GM21447 (cell line): Measurements from ENCODE around the gene ZC3H15.
"Not testable (repeated sequence)": the region's sequence is repeated elsewhere in the genome, so short reads cannot be mapped to it uniquely, and the experiment has no call there.

ENCODE experiments used
- ATAC-seq: cut with Tn5 transposase; IDR thresholded peaks from one replicate; pipeline ENCODE4 v1.9.1; 2021; ENCODE audit not compliant: unreplicated experiment

The ZC3H15 gene

DNA sequence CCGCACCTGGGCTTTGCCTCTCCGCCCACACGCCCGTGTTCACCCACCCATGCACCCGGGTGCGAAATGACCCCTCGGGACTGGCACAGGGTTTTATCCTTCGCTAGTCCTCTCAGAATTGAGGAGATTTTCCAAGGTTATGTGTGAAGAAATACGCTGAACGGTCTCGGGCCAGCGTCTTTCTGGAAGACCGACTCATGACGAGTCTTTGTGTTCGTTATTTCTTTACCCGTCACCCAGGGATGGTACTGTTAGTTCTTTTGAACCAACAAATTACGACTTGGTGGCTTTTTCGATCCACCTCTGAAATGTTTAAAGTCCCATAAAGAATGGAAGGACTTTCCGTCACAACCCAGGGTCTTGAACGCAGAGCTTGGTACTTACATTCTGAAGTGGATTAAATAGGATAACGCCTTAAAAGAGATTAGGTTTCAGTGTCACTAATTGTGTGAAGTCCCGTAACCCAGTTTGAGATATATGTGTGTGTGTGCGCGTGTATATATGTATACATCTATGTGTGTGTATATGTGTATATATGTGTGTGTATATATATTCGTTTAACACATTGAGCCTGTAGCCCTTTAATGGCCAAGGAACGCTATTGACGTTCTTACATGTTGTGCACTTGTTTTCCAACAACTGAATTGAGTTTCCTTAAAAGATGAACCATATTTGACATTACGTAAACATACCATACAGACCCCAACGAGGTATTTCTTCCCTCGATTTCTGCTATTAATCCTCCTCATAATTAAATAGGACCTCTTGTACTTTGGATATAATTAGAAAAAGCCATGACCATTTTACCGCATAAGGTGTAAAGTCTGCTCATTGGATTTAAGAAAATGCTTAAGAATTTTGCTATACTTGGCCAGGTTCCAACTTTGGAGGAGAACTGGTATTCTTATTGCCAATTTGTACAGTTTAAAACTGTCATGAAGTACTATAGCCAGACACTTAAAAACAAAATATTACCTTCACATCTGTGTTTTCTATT lies 889 bp downstream of the ZC3H15 start:
- no peak for ATAC-seq

GRCh38 chr2:186493564-186494085 lies 7.6 kb downstream of the ZC3H15 start:
- ATAC-seq: no peak

GRCh38 chr2:186496401-186496800 lies 10.3 kb downstream of the ZC3H15 start:
- ATAC-seq: no peak

GRCh38 chr2:186497928-186498327 lies 11.9 kb downstream of the ZC3H15 start:
- no peak for ATAC-seq

GRCh38 chr2:186498834-186499233 lies 12.8 kb downstream of the ZC3H15 start:
- ATAC-seq: no peak

GRCh38 chr2:186503827-186504606 lies 18.0 kb downstream of the ZC3H15 start:
- no peak for ATAC-seq

DNA sequence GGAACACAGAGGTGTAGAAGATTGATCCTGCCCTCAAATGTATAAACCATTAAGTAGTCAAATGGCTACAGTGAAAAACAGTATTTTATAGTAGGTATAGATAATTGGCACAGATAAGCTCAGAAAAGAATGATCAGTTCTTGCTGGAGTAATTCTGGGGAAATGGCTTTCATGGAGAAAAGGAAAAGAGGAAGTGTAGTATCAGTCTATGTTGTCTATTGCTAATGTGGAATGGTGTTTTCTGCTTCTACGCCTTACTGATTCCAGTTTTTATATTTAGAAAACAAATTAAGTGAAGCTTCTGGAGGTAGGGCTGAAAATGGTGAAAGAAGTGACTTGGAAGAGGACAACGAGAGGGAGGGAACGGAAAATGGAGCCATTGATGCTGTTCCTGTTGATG lies 22.2 kb downstream of the ZC3H15 start:
- ATAC-seq: no peak

DNA sequence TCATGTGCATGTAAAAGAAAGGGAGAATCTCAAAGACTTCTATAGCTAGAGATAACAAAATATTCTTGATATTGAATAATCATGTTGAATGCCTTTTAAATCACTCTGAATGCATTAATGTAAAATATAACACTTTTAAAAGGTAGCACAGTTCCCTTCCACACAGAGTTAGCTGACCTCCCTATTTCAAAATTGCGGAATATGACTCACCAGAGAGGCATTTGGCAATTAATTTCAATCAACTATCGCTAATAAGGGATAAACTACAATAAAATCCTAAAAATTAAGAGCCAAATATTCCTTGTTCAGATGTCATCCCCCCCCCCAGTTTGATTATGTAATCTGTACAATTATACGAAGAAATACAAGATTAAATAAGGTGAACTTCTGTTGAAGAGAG lies 29.3 kb downstream of the ZC3H15 start:
- ATAC-seq: no peak

GRCh38 chr2:186516396-186516795 lies 30.3 kb downstream of the ZC3H15 start:
- no peak for ATAC-seq

- ATAC-seq: no peak
Observed at GRCh38 chr2:186517090-186517489, 31.0 kb downstream of the ZC3H15 start.

DNA sequence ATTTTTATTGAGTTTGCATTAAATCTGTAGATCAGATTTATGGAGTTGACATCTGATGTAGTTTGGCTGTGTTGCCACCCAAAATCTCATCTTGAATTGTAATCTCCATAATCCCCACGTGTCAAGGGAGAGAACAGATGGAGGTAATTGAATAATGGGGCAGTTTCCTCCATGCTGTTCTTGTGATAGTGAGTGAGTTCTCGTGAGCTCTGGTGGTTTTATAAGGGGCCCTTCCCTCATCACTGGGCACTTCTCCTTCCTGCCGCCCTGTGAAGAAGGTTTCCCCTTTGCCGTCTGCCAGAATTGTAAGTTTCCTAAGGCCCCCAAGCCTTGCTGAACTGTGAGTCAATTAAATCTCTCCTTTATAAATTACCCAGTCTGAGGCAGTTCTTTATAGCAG lies 32.2 kb downstream of the ZC3H15 start:
- no peak for ATAC-seq

DNA sequence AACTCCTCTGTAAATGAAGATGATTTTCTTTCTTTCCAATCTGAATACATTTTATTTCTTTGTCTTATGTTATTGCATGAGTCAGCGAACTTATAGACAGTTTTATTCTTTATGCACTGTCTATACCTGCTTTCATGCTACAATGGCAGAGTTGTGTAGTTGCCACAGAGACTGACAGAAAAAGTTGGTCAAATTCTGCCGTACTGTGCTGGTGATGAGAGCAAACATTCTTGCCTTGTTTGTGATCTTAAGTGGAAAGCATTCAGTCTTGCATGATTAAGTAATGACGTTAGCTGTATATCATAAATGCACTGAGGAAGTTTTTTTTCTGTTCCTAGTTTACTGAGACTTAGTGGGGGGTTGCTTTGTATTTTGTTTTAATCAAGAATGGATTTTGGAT lies 32.9 kb downstream of the ZC3H15 start:
- ATAC-seq: no peak

- not testable (repeated sequence) for ATAC-seq
Observed at GRCh38 chr2:186521570-186522153, 35.6 kb downstream of the ZC3H15 start.

- no peak for ATAC-seq
Observed at GRCh38 chr2:186522450-186522849, 36.4 kb downstream of the ZC3H15 start.

DNA sequence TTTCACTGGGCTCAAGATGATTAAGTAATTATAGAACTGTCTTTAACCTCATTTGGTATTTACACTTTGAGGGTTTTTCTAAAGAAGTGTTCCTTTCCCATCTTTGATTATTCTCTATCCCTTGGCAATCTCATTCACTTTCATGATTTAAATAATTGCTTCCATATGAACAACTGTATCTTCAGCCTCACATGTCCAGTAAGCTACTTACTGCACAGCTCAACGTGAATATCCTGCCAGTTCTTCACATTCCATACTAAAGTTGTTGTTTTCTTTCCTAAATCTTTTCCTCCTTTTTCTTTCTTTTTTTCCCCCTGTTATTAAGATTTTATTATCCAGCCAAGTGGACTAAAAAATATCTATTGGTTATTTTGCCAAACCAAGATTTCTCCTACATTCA lies 37.7 kb downstream of the ZC3H15 start:
- no peak for ATAC-seq

GRCh38 chr2:186526281-186526680 lies 40.2 kb downstream of the ZC3H15 start:
- ATAC-seq: no peak

DNA sequence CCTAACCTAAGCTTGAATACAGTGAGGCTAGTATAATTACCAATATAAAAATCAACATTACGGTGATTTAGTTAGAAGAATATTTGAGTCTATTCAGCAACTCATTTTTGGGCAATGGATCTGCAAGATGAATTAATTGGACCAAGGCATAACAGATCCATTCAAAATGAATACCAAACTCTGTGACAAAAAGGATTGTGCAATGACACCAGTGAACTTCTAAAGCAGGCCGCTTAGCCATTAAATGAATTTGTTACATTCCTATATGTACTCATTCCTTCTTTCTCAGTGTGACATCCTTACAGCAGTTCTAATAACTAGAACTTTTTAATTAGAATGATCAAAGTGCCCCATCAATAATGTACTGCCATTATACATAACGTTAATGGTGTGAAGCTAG lies 44.3 kb downstream of the ZC3H15 start:
- ATAC-seq: no peak

DNA sequence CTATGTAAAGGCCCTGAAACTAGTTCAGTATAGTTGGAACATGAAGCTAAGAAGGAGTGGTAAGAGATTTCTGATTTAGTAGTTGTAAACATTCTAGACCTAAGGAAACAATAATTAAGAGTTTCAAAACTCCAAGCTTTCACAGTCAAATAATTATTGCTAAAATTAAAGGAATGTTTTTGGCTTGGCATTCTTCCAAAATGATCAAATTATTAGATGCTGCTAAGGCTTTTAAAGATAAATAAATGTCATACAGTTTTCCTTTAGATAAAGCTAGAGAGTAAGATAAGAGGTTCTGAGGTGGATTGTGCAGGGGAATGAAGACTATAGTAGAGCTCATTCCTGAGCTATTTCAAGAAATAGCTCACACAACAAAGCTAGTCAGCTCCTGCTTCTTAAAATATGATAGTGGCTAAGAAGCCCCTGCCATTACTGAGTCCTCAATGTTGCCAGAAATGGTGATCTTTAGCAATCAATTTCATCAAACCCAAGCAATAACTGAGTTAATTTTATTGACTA lies 45.3 kb downstream of the ZC3H15 start:
- ATAC-seq: no peak

DNA sequence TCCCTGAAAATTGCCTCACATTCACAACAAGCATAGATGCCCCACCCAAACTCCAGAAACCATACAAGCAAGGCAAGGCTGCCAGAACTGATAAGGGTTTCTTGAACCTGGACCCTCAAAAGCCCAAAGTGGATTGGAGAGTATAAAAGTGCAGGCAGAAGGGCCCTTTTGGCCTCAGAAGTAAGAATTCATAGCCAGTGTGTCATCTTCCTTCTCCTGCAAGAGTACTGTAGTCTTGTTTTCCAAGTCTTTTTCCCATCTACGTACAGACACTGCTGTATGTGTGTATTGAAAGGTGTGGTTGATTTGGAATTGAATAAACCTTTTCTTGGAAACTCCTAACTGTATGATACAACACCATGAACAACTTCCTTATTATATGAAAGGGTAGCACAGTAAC lies 46.8 kb downstream of the ZC3H15 start:
- no peak for ATAC-seq

GRCh38 chr2:186533717-186534116 lies 47.7 kb downstream of the ZC3H15 start:
- ATAC-seq: no peak

DNA sequence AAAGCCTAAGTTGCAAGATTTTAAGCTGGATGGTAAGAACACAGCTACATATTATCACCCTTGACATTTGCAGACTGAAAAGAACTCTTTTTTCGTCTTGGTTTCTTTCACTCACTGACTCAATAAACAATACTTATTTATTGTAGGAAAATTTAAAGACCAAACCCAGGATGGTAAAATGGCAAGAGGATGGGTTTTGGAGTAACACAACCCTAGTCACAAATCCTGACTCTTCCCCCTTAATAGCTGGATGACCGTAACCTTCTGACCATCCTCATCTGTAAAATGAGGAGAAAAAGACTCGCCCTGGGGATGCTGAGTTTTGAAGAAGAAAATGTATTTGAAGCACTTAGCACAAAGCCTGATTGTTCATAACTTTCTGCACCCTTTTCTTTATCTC lies 48.3 kb downstream of the ZC3H15 start:
- no peak for ATAC-seq
